NCI-H2171 treated with DMSO at 0.1 percent for 48 hours (cell line): Measurements from ENCODE around the gene FGFR3.
A peak's percentile ranks its signal among the peaks of the same experiment; 100 is the strongest.

Source experiments
- DNase-seq: peaks from one replicate; lab custom pipeline; 2025; lab: John Stamatoyannopoulos, UW

FGFR3 gene

GRCh38 chr4:1770791-1771231, 22.3 kb upstream of the FGFR3 start:
- no peak for DNase-seq

DNA sequence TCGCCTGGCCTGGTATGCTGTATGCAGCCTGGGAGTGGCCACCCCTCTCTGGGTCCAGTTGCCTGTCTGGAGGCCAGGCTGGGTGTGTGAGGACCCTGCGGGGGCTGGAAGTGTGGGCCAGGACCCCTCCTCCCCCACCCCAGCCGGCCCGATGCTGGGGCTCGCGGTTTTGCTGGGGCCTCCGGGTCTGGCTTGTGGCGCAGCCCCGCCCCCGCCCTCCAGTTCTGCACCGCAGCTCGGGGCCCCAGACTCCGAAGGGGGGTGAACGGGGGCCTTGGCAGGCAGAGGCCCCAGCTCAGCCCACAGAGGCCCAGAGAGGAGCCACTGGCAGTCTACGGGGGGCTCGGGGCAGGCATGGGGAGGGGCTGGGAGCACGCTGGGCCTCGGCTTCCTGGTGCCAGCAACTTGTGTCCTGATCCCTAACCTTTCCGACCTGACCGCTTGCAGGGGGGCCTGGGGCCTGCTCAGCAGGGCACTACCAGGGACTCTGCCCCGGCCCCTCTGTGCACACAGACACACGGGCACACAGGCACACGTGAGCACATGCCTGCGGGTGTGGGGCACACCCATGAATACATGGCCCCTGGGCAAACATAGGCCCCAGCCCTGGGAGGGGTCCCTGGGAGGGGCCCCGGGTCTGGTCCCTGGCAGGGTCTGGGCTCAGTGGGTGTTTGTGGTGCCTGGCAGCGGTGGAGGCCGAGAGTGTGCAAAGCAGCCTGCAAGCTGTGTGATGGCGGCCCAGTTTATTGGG, 21.4 kb upstream of the FGFR3 start:
- DNase-seq = no peak

DNA sequence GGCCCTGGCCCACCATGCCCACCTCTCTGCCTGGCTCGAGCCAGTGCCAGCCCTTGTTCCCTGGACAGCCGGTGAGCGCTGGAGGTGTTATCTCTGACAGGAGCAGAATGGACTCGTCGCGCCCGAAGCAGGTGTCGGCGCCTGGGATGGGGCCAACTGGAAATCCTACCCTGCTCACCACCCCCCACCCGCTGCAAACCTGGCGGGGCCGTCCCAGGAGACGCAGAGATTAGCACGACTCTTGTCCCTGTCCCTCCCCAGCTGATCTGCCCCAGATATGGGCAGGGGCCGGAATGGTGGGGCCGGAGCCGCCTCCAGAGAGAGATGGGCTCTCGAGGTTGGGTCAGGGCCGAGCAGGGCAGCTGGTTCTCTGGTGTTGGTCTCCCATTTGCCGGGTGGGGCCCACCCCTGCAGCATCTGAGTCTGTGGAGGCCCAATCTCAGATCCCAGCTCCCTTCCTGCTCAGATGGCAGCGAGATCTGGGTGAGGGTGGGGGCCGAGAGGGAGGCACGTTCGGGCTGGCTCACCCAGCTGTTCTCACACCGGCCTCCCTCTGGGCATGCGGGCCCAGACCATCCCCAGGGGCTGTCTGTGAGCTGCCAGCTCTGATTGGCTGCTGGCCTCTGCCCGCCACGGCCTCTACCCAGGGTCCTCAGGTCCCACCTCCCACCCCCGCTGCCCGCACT, 20.1 kb upstream of the FGFR3 start:
- peak; percentile 85 for DNase-seq

- no peak for DNase-seq
Measured at GRCh38 chr4:1773754-1774153, 19.3 kb upstream of the FGFR3 start.

DNA sequence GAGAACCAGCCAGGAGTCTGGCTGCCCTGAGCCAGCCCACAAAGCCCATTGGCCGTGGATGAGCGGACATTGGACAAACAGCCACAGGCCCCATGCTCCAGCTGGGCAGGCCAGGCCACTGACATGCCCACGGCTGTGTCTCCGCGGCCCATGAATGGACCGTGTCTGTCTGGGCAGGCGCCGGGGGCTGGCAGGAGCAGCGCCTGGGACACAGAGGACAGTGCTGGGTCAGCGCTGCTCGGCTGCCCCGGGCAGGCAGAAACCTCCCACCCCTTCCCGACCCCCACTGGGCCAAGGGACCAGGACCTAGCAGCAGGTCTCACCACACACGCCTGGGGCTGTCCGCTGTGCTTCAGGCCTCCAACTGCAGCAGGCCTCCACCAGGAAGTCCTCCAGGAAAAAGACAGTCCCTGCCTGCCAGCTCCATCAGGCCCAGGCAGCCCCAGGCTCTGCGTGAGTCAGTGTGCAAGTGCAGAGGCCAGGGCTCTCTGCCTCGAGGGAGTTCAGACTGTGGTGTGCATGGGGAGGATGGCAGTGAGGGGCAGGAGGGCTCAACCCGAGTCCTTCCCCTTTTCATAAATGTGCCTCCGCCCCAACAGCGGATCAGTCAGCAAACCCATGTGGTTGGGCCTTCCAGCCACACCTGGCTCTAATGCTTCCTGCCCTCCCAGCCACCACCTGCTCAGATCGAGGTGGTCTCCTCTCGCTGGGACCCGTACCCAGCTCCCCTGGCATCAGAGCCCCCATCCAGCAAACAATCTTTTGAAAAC, 17.2 kb upstream of the FGFR3 start:
- no peak for DNase-seq

GRCh38 chr4:1776521-1777161, 16.5 kb upstream of the FGFR3 start:
- DNase-seq = no peak

DNA sequence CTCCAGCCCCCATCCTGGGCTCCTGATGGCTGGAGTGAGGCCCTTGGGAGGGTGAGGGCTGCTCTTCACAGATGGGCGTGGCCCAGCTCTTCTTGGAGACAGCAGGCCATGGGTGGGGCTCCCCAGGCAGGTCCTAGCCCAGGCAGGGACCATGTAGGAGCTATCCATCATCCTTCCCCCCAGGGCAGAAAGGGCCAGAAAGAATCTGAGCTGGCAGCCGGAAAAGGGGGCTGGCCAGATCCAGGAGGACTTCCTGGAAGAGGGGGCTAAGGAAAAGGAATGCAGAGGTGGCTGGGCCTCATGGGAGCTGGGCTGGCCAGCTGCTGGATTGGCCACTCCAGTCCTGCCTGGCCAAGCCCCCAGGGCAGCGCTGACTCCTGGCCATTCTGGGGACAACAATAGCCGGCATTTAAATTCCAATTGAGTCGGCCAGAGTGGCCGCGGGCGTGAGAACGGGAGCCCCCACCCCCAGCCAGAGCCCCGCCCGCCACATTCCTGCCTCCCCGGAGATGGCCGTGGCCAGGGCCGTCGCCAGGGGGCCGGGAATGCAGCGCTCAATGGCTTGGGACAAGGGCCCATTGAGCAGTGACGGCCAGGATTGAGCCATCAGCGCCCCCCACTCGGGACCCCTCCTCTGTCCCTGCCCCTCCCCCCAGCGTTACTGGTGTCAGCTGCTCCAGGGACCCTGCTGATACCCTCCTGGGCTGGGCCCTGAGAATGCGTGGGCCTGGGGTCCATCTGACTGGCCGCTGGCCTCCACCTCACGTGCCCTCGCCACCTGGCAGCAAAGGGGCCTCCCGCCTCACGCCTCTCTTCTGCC, 15.1 kb upstream of the FGFR3 start:
- DNase-seq = peak; percentile 25

DNA sequence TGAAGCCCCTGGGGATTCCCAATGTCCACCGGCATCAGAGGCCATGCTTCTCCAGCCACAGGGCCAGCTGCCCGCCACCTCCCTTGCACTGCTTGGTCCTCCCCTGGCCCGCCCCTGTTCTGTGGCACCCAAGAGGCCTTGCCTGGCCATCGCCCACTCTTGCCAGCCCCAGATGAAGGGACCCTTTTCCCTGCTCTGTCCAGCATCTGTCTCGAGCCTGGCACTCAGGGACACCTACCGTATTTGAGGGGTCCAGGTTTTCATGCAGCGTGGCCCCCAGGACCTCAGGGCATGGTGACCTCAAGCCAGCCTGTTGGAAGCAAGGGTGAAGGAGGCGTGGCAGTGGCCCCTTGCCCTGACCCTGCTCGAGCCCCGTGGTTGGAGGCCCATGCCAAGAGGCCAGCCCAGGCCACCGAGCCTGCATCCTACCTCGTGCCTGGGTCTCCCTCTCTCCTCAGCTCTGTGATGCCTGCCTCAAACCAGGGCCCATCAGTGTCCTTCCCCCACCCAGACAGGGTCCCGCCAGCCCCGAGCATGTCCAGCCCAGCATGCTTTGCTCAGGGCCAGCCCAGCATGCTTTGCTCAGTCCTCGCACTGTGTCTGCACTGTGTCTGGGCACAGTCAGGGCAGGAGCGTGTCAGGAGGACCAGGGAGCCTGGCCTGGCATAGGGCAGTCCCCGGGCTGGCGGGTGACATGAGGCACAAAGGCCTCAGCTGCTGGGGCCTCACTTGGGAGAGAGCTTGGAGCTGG, 14.3 kb upstream of the FGFR3 start:
- peak; percentile 52 for DNase-seq

- DNase-seq = no peak
Measured at GRCh38 chr4:1779588-1780382, 13.3 kb upstream of the FGFR3 start.

GRCh38 chr4:1780435-1780834, 12.7 kb upstream of the FGFR3 start:
- no peak for DNase-seq

DNA sequence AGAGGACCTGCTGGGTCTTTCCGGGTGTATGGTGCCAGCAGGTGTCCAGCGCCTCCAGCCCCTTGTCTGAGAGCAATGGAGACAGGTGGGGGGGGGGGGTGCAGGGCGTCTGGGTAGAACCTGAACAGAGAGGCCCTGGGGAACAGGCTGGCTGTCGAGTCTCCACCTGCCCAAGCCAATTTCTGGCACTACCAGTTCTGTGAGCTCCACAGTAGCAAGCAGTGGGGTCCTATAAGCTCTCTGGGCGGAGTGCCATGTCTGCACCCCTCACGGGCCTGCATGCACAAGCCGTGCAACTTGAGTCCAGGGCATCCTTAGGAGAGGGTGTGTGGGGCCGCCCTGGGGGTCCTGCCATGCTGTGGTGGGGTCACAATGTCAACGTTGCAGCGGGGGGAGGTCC, 10.1 kb upstream of the FGFR3 start:
- peak; percentile 76 for DNase-seq

GRCh38 chr4:1783970-1784369, 9.1 kb upstream of the FGFR3 start:
- no peak for DNase-seq

DNA sequence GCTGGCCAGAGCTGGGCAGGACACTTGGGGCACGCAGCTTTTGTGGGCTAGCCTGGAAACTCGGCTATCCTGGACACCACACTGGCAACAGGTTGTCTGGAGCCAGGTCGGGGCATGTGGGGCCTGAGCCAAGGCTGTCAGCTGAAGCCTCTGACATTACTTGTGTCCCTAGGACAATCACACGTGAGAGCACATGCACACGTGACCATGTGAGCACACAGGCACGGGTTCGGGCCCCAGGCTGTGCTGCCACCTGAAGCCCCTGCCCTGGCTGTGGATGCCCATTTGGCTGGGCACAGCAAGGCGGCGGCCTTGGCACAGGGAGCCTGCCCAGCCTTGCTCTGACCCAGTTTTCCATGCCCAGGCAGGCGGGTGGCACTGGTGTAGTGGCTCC, 8.7 kb upstream of the FGFR3 start:
- DNase-seq = no peak

GRCh38 chr4:1784789-1785591, 8.1 kb upstream of the FGFR3 start:
- no peak for DNase-seq

GRCh38 chr4:1785592-1785991, 7.5 kb upstream of the FGFR3 start:
- DNase-seq = no peak

GRCh38 chr4:1786544-1787362, 6.3 kb upstream of the FGFR3 start:
- DNase-seq = peak; percentile 40

GRCh38 chr4:1787411-1788077, 5.5 kb upstream of the FGFR3 start:
- DNase-seq = no peak
